HG03575 (cell line): ENCODE data around the gene WDR43.
"Not testable (repeated sequence)": the region's sequence is repeated elsewhere in the genome, so short reads cannot be mapped to it uniquely, and the experiment has no call there.

Experiments
- ATAC-seq: cut with Tn5 transposase; IDR thresholded peaks from one replicate; pipeline ENCODE4 v1.9.1; 2021; ENCODE audit not compliant: unreplicated experiment, insufficient number of reproducible peaks, low FRiP score; ENCODE audit errors: extremely low read depth

Gene WDR43

DNA sequence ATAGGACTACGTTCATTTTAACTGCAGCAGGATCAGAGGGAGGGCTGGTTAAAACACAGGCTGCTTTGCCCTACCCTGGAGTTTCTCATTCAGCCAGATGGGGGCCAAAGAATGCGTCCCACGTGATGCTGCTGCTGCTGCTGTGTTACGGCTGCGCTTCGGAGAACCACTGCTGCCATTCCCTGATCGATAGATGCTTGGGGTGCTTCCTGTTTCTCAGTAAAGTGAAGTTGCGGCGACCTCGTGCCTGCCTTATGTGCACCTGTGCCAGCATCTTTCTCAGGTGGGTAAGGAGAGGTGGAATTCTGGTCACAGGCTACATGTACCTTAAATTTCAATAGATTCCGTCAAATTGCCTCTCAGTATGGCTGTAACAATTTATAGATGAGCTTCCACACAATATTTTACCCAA is 62.0 kb downstream of the WDR43 start:
- ATAC-seq: no peak

DNA sequence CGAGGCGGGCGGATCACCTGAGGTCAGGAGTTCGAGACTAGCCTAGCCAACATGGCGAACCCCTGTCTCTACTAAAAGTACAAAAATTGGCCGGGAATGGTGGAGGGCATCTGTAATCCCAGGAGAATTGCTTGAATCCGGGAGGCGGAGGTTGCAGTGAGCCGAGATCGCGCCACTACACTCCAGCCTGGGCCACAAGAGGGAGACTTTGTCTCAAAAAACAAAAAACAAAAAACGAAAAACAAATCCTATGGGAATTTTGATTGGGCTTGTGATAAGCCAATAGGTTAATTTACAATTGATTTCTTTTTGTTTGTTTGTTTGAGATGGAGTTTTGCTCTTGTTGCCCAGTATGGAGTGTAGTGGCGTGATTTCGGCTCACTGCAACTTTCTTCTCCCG is 62.4 kb downstream of the WDR43 start:
- ATAC-seq: no peak

DNA sequence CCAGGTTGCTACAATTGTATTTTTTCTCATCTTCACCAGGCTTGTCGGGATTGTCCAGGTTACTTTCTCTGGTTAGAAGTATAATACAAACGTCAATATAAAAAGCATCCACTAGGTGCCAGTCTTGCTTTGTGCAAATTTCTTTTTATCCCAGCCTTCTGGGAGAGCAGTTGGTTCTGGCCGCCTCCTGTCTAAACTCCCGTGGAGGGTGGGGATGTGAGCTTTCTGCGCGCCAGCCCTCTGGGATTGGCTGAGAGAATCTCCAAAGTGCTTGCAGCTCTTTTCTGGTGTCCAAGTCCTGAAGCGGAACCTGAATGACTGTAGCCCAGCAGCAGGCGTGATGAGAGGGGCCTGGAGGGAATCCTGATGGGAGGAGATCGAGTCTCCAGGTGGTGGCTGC is 64.2 kb downstream of the WDR43 start:
- no peak for ATAC-seq

DNA sequence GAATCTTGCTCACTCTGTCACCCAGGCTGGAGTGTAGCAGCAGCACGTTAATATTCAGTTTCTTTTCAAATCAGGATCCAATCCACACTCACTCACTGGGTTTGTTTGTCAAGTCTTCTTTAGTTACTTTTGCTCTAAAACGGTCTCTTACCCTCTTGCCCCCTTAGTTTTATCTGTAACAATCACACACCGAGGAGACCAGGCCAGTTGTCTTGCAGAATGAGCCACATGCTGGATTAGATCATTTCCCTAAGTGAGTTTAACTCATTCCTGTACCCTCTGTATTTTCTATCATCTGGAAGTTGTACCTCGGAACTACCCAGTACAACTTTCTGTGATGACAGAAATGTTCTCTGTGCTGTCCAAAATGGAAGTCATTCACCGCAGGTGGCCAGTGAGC is 65.9 kb downstream of the WDR43 start:
- no peak for ATAC-seq

DNA sequence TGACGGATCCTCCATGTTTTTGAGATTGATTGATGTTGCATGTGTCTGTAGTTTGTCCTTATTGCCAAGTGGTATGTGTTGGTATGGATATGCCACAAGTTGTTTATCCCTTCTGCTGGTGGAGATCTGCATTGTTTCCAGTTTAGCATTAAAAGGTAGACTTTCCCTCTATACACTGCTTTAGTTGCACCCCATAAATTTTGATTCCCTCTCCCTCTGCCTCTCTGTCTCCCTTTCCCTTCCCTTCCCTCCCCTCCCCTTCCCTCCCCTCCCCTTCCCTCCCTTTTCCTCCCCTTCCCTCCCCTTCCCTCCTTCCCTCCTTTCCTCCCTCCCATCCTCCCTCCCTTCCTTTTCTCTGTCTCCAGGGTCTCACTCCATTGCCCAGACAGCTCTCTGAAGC is 68.0 kb downstream of the WDR43 start:
- ATAC-seq: no peak

DNA sequence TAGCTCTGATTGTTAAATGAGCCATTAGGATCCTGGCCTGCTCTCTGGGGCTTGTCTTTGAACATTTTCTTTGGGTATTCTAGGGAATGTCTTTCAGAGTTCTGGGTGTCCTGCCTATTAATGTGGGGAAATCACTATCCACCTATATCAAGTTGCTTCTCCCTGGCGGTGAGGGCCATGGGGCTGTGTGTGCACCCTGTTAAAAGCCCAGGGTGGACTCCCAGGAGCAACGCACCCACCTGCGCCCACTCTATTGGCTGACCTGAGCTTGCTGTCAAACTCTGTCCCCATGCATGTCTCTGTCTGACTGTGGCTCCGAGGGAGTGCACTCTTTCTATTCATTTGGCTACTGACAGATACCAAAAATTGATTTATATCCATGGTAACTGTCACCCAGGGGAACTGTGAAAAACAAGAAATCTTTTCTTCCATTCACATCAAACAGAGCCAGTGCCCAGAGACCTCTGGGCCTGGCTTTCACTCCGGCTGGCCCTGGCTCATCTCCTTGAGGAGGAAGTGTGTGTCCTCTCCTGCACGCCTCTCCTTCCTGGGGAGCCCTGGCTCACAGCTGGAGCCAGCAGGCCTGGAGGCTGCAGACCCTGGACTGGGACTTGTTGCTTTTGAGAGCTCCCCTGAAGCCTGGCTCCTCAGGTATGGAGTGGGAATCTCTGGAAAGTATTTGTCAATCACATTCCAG is 76.1 kb downstream of the WDR43 start:
- no peak for ATAC-seq

DNA sequence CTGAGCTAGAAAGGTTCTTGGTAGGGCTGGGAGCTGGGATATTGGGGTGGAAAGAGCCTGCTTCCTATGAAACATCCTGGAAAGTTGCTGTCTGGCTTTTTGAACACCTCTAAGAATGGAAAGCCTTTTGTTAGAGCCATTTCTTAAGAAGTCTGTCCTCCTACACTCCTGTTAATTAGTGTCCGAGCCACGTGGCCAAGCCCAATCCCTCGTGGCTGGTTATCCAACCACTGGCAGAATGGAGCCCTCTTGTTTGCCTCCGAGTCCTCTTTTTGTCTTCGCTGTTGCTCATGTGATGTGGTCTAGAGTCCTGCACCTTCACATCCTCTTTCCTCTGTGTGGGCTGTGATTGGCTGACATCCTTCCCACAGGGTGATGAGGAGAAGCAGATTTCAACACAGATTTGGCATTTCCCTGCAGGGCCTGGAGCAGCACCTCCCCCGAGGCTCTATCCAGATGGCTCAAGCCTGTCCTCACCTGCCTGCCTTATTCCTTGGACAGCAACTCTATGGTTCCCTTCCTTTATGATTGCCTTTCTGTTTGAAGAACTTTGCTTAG is 78.4 kb downstream of the WDR43 start:
- ATAC-seq: no peak

DNA sequence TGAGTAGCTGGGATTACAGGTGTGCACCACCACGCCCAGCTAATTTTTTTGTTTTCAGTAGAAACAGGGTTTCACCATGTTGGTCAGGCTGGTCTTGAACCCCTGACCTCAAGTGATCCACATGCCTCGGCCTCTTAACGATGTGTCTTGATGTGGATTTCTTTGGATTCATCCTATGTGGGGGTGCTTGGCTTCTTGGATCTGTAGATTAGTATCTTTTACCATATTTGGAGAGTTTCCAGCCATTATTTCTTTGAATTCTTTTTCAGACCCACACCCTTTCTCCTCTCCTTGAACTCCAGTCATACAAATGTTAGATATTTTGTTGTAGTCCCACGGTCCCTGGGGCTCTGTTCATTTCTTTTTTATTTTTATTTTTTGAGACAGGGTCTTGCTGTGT is 79.8 kb downstream of the WDR43 start:
- no peak for ATAC-seq

DNA sequence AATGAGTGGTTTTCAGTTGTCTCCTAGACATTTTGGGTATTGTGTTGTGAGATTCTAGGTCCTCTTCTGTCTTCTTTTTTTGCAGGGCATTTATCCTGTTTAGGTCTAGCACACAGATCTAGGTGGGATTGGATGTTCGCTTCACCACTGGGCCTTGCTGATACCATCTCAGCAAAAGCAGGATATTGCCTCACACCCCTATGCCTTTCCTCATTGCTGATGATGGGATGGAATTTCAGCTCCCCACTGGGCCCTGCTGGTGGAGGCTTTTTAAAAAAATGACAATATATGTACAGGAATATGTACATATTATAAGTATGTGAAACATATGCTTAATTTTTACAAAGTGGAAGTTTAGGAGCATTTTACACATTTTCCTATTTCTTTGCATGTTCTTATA is 81.2 kb downstream of the WDR43 start:
- ATAC-seq: no peak

DNA sequence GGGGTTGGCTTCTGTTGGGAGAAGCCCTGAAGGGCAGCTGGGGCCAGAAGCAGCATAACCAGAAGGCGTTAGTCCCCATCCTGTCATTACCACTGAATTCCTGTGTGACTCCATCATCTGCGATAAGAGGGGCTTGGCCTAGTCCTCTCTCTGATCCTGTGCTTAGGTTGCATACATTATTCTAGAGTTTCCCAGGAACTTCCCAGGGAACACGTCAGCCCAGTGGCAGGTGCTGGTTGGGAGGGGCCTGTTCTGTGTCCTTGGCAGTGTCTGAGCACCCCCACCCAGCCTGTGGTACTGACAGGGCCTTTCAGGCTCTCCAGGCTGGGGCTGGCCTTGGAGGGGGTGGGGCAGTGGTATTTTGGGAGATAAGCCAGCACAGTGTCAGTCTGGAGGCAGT is 82.1 kb downstream of the WDR43 start:
- no peak for ATAC-seq

DNA sequence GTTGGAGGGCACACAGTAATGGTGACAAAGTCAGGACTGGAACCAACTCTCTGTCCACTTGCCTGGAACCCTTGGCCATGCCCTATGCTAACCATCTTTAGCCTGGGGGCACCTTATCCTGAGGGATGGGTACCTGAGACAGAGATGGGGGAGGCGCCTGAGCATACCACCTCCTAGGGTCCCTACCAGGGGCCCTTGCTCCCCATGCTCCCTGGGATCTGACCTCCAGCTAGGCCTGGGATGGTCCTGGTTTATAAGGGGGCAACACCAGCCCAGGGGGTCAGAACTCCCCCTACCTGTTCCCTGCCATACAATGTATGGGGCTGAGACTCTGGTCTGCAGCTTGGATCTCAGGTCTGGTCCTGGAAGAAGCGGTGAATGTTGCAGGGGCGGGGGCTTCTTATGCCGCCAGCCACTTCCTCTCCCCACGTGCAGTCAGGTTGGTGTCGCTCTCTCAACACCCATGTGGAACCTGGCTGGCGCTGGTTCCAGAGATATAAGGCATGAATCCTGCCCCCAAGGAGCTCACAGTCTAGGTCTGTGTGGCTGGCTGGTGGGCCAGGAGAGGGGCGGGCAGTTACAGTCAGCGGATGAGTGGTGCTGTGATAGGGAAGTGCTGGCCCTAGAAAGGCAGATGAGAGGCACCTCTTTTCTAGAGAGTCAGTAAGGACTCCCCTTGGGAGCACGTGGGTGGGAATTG is 82.9 kb downstream of the WDR43 start:
- no peak for ATAC-seq

DNA sequence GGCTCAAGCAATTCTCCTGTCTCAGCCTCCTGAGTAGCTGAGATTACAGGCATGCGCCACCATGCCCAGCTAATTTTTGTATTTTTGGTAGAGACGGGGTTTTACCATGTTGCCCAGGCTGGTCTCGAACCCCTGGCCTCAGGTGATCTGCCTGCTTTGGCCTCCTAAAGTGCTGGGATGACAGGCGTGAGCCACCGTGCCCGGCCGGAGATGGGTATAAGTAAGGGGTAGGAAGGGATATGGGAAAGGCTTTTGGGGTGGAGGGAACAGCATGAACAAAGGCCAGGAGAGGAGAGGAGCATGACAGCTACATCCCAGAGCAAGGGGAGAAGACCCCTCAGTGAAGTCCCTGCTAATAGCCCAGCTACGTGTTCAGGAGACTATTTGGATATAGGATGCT is 83.5 kb downstream of the WDR43 start:
- ATAC-seq: not testable (repeated sequence)

DNA sequence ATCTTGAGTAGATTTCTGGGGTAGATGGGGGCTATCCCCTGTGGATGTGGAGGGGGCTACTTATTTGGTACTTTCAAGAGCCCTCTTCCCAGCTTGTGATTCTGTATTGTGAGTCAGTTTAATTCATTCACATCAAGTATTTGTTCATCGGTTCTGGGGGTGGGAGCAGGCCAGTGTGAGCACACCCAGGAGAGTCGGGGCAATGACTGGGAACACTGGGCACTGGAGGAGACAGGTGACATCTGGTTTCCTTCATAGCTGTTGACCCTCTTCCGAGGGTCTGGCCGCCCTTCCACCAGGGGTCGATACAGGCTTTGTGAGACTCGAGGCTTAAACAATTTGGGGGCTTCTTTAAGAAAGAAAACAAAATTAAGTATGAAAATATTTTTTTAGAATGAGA is 84.1 kb downstream of the WDR43 start:
- ATAC-seq: no peak

DNA sequence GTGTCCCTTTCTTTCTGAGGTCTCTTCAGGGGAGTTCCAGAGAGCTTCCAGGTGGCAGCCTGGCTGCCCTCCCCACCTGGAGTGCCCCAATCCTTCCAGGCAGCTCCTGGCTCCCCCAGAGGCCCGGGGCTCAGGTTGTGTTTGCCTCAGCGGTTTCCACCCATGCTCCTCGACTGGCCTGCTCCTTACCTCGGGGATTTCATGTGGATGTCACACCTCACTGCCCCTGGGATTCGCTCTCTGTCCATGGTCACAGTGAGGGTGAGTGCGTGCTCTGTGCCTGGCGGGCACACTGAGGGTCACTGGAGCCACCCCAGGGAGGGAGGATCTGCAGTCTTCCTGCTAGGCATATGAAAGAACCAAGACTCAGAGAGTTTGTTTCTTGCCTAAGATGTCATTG is 84.6 kb downstream of the WDR43 start:
- no peak for ATAC-seq

DNA sequence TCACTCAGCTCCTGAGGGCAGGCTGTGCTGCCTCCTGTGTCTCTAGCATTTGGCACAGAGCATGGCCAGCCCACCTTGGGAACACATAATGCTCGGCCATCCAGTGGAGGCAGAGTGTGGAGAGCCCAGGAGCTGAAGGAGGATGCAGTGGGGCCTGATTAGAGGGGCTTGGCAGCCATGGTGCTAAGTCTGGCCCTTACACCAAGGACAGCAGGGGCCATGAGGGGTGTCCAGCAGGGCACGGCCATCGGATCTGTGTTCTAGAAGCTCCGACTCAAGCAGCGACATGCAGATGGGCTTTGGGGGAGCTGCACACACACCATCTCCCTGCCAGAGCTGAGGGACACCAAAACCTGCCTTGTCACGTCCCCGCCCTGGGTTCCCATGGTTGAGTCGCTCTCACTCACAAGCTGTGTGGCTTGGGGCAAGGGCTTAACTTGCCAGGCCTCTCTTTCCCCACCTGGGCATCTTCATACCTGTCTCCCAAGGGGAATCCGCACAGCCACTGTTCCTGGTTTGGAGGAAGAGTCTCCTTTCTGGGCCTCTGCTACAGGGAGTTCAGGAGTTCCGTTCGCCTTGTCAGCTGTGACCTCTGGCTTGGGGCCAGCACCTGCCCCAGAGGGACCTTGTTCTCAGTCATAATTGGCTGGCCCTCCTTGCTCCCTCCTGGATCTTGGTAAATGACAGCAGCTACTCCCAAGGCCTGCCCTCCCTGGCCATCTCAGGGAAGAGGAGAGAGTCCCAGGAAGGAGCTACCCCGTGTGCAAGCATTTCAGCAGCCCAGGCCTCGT is 85.3 kb downstream of the WDR43 start:
- ATAC-seq: no peak

DNA sequence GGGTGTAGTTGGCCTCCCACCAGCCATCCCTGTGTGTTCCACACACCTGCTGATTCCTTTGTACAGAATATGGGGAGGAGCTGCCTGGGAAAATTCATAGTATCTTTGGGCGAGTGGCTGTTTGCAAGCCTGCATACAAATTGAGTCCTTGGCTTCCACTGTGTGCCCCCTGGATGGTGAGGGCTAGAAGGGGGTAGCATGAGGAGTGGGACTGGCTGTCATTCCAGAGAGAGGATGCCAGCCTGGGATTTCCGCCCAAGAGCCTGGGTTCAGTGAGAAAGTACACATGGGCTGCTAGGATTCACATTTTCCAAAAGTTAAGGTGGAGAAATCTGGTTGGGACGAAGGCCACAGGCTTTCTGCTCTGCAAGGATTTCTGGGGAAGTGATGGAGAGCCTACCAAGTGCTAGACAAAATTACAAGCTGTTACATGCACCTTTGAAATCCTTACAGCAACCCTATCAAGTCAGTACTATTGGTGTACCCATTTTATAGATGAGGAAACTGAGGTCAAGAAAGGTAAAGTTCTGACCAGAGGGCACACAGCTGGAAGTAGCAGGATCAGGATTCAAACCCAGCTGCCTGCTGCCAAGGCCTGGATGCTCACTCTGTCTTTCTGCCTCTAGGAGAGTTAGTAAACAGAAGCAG is 86.0 kb downstream of the WDR43 start:
- no peak for ATAC-seq

DNA sequence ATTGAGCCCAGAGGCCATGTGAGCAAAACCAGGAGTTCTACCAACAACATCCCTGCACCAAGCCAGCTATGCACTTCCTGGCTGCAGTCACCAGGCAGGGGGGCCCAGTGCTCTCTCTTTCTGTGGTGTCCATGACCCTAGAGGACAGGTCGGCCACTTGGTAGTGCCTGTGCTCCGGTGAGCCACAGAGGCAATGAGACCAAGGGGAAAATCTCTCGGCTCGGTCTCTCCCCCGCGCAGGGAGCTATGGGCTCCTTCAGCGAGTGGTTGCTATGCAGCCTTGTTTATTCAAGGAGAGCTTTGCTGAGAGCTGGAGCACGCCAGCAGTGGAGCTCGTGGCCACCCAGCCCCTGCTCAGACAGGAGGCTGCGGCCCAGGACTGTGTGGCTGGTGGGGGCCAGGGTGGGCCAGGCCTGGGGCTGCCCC is 86.6 kb downstream of the WDR43 start, which contains the start of gene TOGARAM2:
TSS of gene TOGARAM2 (plus strand) at position 283 of the 426 bp plus-strand sequence. CDS start 13,537 bp downstream, outside the sequence.
- no peak for ATAC-seq

DNA sequence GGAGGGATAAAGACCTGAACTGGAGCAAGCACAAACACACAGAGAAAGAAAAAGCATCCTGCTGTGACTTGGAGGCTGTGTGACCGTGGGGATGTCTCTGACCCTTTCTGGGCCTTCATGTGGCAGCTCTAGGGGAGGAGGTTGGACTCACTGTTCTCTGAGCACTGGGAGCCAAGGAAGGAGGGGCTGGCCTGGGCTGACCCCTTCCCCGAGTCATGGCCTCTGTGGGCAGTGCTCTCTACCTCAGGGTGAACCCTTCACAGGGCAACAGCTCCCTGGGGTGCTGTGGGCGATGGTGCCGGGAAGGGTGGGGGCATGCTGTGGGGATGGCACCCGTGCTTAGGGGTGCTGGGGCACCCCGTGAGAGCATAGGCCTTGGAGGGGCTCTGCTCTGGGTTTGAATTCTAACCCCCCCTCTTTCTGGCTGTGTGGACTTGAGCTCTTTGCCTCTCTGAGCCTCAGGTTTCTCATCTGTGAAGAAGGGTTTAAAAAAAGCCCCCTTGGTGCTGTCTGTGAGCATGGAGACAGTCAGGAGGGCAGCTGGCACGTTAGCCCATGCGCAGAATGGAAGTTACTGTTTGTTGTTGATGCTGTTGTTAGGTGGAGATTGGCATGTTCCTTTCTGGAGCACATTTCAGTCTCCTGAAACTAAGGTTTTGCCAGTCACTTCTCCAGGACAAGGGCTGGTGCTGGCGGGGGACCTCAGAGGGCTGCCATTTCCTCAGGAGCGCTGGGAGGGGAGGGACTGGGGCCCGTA is 87.3 kb downstream of the WDR43 start:
- ATAC-seq: no peak
